Adrenal gland (tissue), 12 donors: Measurements from ENCODE around the gene KRTAP5-6. TPM values are rescaled to one million over a fixed set of nuclear protein-coding genes. Genes with fewer than 3 reads are reported as not detected.
A peak's percentile ranks its signal among the peaks of the same experiment; 100 is the strongest.

Experiments
- DNase-seq, 7 donors: peaks; one replicate each; pipeline ENCODE4 v3.0.0-alpha.2; 2019 to 2020
- H3K27ac ChIP-seq, 5 donors: fragments of 200-600 bp; sonication (generic) in 4 of 5; 1 replicate in 3 of 5; 2 replicates in 2 of 5; pipeline versions ENCODE4 v1.5.1 to v1.8.0; 2016 to 2020; ENCODE audit warnings: mild to moderate bottlenecking in 1 of 5
- H3K27me3 ChIP-seq: fragments of 200-600 bp; 2 replicates; pipeline ENCODE4 v1.8.0; 2021
- H3K36me3 ChIP-seq, 2 donors: fragments of 200-600 bp; replicated peaks in 1 of 2; 1 replicate in 1 of 2; 2 replicates in 1 of 2; pipeline versions ENCODE4 v1.5.1 to v1.8.0; 2018 to 2022
- H3K4me1 ChIP-seq, 2 donors: fragments of 200-600 bp; replicated peaks in 1 of 2; 1 replicate in 1 of 2; 2 replicates in 1 of 2; pipeline versions ENCODE4 v1.5.1 to v1.8.0; 2018 to 2021
- H3K4me3 ChIP-seq, 4 donors: fragments of 200-600 bp; sonication (generic) in 3 of 4; one replicate each; pipeline ENCODE4 v1.5.1; 2016 to 2018
- H3K9me3 ChIP-seq, 3 donors: fragments of 200-600 bp; sonication (generic) in 1 of 3; replicated peaks in 1 of 3; 1 replicate in 2 of 3; 2 replicates in 1 of 3; pipeline versions ENCODE4 v1.5.1 to v1.8.0; 2016 to 2021
- CTCF ChIP-seq, 6 experiments: fragments of 450-650 bp in 4 of 6; fragments of 200-600 bp in 2 of 6; sonication (generic) in 1 of 6; IDR thresholded peaks; 1 replicate in 5 of 6; 2 replicates in 1 of 6; pipeline versions ENCODE4 v1.5.1 to v1.8.0; 2016 to 2021; ENCODE audit warnings: antibody characterized with exemption in 6 of 6, mild to moderate bottlenecking in 2 of 6, moderate library complexity in 1 of 6
- POLR2A ChIP-seq, 2 donors: fragments of 450-650 bp; IDR thresholded peaks; one replicate each; pipeline ENCODE4 v1.6.1; 2017; ENCODE audit warnings: antibody characterized with exemption in 2 of 2, mild to moderate bottlenecking in 2 of 2, moderate library complexity in 1 of 2
- WGBS, 4 donors: extraction: QIAGEN DNeasy Blood & Tissue Kit in 2 of 4; methylation state at CpG; one replicate each; pipeline versions ENCODE4 v1.1.5 to v1.1.7; 2013 to 2017; 5-methylcytosine and 5-hydroxymethylcytosine counted together
- intact Hi-C, 2 donors: fragments of 100-400 bp; cut with DNase I; formaldehyde crosslinking; loops; one replicate each; pipeline versions ENCODE4 v1.14.1 to v1.15.0; 2022 to 2023
- polyA plus RNA-seq, 3 donors: library from polyadenylated mRNA; stranded (reverse); fragments of 200-250 nt in 2 of 3; fragments of 350-450 nt in 1 of 3; fragmentation: Illumina TruSeq in 1 of 3; extraction: RNeasy Lipid Tissue Mini Kit (QIAGEN cat#74804) in 1 of 3; gene quantifications; one replicate each; pipeline ENCODE4 v1.2.3, GENCODE V29; 2013 to 2014
- total RNA-seq, 9 donors: library from RNA; depleted of rRNA in 4 of 9; stranded (reverse); fragments of >200 nt in 4 of 9; fragments of 120-200 nt in 1 of 9; fragmentation: NEBNext Ultra II Directional in 1 of 9; extraction: Animal tissue kit (Norgen Biotek cat#: 25700) in 1 of 9; gene quantifications; one replicate each; pipeline versions ENCODE4 v1.1.0 to v1.2.4, GENCODE V29; 2013 to 2023
- donor health status: healthy with polysubstance abuse.
- donor health status: Bipolar disorder and iron deficiency.
- donor health status: DM: yes; HTN: yes; CAD: no.
- donor health status: DM: no; HTN: no; CAD: no.
- donor health status: DM: no; HTN: no; CAD: no.
- donor health status: DM: yes; HTN: yes; CAD: no.

Gene KRTAP5-6
- total and polyA plus RNA-seq, 12 donors = 0.61 TPM; not detected in 11

- Histone ChIP-seq H3K27me3 (no peaks in the 10 kb centered on the region), H3K4me1 (peaks cover 7 to 11% of the 10 kb centered on the region in 2 donors), H3K27ac (no peak overlapping the region), H3K9me3 (no peaks in the 10 kb centered on the region), H3K4me3 (no peak overlapping the region), H3K36me3 (no peaks in the 10 kb centered on the region)
- TF ChIP-seq CTCF (IDR thresholded peaks at IDR 0.05) (no peak), POLR2A (IDR thresholded peaks at IDR 0.05) (no peak)
- intact Hi-C loops = loop anchor here (2.0 to 5.0 kb wide), 5 partner anchors 43 to 458 kb away; no protein-coding TSS in a partner anchor
- DNase-seq = peak in 1 of 7 donors; percentile 31
- 87 to 94% (median 91%) methylated on average over 5 to 15 of the region's 15 CpGs for WGBS, 4 donors
Observed at GRCh38 chr11:1694846-1695547, 2.0 kb upstream of the KRTAP5-6 start.

- Histone ChIP-seq H3K27ac (no peak overlapping the region), H3K4me3 (no peak overlapping the region), H3K27me3 (no peaks in the 10 kb centered on the region), H3K36me3 (no peaks in the 10 kb centered on the region), H3K9me3 (no peaks in the 10 kb centered on the region), H3K4me1 (peaks cover 7 to 11% of the 10 kb centered on the region in 2 donors)
- 80 to 97% (median 93%) methylated on average over 3 of the region's 3 CpGs for WGBS, 4 donors
- no peak for TF ChIP-seq POLR2A (IDR thresholded peaks at IDR 0.05)
- TF ChIP-seq CTCF (IDR thresholded peaks at IDR 0.05) = no peak
- peak in 1 of 7 donors; percentile 41 for DNase-seq
- intact Hi-C loops = loop anchor here in 1 of 2 donors (2.0 kb wide), 2 partner anchors 137 to 457 kb away; no protein-coding TSS in a partner anchor
Observed at GRCh38 chr11:1695548-1696108, 1.4 kb upstream of the KRTAP5-6 start.

GRCh38 chr11:1699771-1700170 is 2.8 kb downstream of the KRTAP5-6 start:
- no peaks in the 10 kb centered on the region for H3K27me3 ChIP-seq
- intact Hi-C loops = no loop called here
- no peak overlapping the region for H3K4me3 ChIP-seq
- peaks cover 0 to 2% of the 10 kb centered on the region in 2 donors for H3K4me1 ChIP-seq
- WGBS, 4 donors = 57 to 87% (median 82%) methylated on average over 1 to 5 of the region's 5 CpGs
- TF ChIP-seq CTCF (IDR thresholded peaks at IDR 0.05) (no peak), POLR2A (IDR thresholded peaks at IDR 0.05) (no peak)
- no peaks in the 10 kb centered on the region for H3K9me3 ChIP-seq
- H3K27ac ChIP-seq = no peak overlapping the region
- DNase-seq = no peak
- no peaks in the 10 kb centered on the region for H3K36me3 ChIP-seq

- Histone ChIP-seq H3K4me3 (no peak overlapping the region), H3K9me3 (no peaks in the 10 kb centered on the region), H3K4me1 (peaks cover 0 to 7% of the 10 kb centered on the region in 2 donors), H3K27ac (no peak overlapping the region), H3K27me3 (no peaks in the 10 kb centered on the region), H3K36me3 (no peaks in the 10 kb centered on the region)
- intact Hi-C loops = no loop called here
- no peak for TF ChIP-seq CTCF (IDR thresholded peaks at IDR 0.05)
- no peak for TF ChIP-seq POLR2A (IDR thresholded peaks at IDR 0.05)
- DNase-seq = peak in 1 of 7 donors; percentile 20
- 76 to 83% (median 81%) methylated on average over 10 of the region's 10 CpGs for WGBS, 4 donors
Observed at GRCh38 chr11:1701091-1701807, 4.3 kb downstream of the KRTAP5-6 start.
